ENCODE results near the gene ITPR2.

Gene ITPR2

DNA sequence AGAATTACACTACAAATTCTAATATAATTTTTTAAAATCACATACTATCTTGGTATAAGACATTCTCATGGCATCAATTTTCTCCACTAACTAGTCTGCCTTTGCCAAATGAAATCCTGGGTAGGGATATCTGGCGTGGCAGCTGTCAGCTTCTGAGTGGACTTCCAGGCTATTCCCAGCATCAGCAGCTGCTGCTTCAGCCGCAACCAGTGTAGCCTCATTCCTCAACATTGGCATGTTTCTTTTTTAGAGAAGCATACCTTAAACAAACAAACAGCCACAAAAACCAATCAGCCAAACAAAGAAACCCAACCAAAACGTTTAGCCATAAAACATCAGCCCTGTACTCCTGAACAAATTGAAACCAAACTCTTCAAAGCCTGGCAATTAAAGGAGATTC, 401.8 kb downstream of the ITPR2 start:
- TF ChIP-seq, protein P1, sequence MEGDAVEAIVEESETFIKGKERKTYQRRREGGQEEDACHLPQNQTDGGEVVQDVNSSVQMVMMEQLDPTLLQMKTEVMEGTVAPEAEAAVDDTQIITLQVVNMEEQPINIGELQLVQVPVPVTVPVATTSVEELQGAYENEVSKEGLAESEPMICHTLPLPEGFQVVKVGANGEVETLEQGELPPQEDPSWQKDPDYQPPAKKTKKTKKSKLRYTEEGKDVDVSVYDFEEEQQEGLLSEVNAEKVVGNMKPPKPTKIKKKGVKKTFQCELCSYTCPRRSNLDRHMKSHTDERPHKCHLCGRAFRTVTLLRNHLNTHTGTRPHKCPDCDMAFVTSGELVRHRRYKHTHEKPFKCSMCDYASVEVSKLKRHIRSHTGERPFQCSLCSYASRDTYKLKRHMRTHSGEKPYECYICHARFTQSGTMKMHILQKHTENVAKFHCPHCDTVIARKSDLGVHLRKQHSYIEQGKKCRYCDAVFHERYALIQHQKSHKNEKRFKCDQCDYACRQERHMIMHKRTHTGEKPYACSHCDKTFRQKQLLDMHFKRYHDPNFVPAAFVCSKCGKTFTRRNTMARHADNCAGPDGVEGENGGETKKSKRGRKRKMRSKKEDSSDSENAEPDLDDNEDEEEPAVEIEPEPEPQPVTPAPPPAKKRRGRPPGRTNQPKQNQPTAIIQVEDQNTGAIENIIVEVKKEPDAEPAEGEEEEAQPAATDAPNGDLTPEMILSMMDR (IDR thresholded peaks at IDR 0.05): no peak

DNA sequence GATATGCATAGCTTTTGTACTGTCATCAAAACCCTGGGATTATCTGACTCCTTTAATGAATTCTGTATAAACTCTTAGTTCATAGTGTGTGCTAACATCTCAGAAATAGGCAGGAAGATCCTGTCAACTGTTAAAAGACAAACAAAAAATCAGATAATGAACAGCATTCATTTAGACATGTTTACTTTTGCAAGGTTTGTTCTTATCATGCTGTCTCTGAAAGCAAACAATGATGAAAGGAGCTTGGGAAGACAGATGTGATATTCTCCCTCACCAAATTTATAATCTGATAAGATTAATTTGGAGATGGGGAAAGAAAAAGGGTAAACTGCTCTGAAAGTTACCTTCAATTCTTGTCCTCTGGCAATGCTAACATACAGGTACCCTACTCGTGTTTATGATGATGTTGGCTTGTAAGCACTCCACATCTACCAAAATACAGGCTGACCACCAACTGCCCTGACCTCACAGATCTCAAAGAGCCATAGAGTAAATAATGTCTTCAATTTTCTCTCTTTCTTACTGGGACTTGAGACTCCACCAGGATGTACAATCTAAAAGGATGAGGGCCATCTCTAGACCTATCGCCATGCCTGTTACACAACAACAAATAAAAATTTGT, 403.8 kb downstream of the ITPR2 start:
- TF ChIP-seq, protein P1 (IDR thresholded peaks at IDR 0.05): no peak

DNA sequence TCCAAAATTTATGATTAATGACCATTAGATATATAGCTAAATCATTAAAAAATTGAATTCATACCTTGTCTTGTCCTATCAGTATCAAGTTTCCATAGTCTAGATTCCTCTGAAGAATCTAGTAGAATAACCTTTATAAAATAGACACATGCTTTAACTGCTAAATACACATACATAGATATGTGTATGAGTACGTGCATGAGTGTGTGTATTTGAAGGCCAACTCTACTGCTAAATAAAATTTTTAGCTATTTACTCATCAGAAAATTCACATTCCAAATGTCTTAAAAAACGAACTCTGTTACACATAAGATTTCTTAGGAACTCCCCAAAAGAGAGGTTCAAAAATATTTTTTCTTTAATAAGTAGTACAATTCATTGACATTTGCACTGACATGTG, 404.6 kb downstream of the ITPR2 start:
- TF ChIP-seq, protein P1 (IDR thresholded peaks at IDR 0.05): no peak

DNA sequence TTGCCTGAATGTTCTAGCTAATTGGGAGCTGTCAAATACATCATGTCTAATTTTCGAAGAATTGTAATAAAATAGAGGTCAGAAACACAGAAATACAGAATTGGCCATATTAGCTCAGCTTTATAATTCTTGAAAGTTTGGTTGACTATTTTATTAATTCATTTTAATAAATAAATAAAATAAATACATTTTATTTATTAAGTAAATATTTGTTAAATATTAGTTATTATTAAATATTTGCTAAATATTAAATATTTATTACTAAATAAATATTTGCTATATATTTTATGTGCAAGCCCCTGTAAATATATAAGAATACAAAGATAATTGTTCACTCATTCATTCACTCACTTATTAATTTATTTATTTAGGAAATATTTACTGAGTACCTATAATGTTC, 406.3 kb downstream of the ITPR2 start:
- TF ChIP-seq, protein P1 (IDR thresholded peaks at IDR 0.05): no peak

DNA sequence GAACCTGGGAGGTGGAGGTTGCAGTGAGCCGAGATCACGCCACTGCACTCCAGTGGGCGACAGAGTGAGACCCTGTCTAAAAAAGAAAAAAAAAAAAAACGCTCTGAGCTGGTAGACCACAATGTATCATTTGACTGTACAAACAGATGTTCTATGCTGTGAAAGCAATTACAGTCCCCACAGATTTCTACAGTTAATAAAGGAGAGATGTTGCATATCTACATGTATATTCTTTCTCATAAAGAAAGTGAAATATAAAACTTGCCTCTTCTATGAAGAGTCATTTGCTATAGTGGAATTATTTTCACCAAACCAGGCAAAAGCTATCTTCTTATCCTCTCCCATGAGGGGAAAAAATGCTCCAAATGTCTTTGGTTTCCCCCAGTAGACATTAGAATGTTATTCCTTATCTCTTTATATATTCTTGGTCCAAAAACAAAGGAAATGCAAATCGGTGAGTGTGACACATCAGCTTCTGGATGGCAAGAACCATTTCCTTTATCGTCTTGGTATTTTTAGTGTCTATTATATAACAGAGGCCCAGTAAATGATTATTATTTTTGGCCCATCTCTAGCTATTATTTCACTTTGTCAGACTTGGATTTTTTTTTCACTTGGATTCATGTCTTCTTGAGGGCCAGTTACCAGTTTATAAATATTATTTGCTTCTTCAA, 407.3 kb downstream of the ITPR2 start:
- TF ChIP-seq, protein P1 (IDR thresholded peaks at IDR 0.05): no peak

DNA sequence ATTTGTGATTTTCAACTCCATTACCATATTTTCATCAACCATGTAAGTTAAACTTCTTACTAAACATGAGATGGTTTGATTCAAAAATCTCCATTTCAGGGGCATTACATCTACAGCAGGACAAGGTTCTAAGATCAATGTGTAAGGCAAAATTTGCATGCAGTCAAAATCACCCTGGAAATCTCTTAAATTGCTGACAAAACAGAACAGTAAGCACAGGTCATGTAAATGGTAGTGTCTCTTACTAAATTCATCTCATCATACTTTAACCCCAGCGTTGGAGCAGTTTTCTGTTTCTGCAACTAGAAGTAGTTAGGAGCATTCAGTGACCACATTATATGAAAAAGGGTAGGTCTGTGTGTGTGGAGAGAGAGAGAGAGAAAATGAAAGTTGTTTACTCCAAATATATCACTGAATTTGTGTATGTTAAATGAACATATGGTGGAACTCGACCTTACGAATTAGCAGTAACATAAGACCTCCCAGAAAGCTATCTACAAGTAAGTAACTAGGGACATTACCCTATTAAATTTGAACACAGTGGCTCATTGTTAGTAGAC, 410.1 kb downstream of the ITPR2 start:
- TF ChIP-seq, protein P1 (IDR thresholded peaks at IDR 0.05): no peak

DNA sequence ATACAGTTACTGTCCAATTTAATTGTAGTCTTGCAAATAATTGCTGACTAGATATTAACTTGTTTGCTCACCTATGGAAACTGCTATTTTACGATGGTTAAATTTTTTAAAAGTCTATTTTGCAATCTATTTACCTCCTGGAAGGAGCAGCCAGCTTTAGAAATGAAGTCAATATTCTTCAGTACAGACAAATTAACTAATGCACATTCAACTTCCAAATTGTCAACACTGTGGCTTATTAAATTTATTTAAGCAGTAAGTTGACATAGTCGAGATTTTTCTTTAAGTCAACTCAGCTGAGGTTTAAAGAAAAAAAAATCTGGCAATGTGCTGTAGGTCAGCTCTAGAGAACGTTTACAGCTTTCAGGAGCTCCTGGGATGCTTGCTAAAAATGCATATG, 416.4 kb downstream of the ITPR2 start:
- TF ChIP-seq, protein P1 (IDR thresholded peaks at IDR 0.05): no peak

Data from LNCAP (cell line).